Measurements from ENCODE around the gene RNPEPL1.
"Not testable (repeated sequence)": the region's sequence is repeated elsewhere in the genome, so short reads cannot be mapped to it uniquely, and the experiment has no call there.

The RNPEPL1 gene

GRCh38 chr2:240558236-240558761 lies 10.0 kb upstream of the RNPEPL1 start:
- Histone ChIP-seq H3K4me3 (ENCODE audit: low read depth, low read length) (peak overlapping the region; percentile 50), H3K27ac (ENCODE audit: low read depth, low read length) (no peak overlapping the region), H3K9ac (ENCODE audit: low read length) (peak overlapping the region; percentile 34), H3K9me3 (ENCODE audit: control insufficient read depth, insufficient read depth, low read depth, low read length) (no peaks in the 10 kb centered on the region), H3K36me3 (ENCODE audit: control insufficient read depth, insufficient read depth, low read length) (no peaks in the 10 kb centered on the region), H3K4me1 (ENCODE audit: control insufficient read depth, insufficient read depth, low read length) (peaks cover 20% of the 10 kb centered on the region), H3K27me3 (ENCODE audit: control insufficient read depth, insufficient read depth, low read length) (peaks cover 26% of the 10 kb centered on the region)

DNA sequence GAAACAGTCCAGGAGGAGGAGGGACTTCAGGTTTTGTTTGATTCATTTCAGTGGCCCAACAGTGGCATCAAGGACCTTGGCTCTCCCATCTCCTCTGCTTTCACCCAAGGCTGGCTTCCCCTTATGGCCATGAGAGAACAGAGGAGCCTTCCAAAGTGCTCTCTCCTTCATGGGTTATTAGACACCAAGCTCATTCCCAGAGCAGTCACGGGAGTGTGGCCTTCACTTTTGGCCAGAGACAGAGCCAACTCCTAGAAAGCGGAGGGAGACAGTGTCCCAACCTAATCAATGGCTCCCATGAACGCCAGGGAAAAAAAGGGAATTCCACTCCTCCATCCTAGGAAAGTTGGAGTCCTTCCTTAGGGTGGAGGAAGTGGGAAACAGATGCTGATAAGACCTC lies 9.0 kb upstream of the RNPEPL1 start:
- no peaks in the 10 kb centered on the region for H3K36me3 ChIP-seq (ENCODE audit: control insufficient read depth, insufficient read depth, low read length)
- H3K9me3 ChIP-seq (ENCODE audit: control insufficient read depth, insufficient read depth, low read depth, low read length): no peaks in the 10 kb centered on the region
- H3K4me1 ChIP-seq (ENCODE audit: control insufficient read depth, insufficient read depth, low read length): peaks cover 20% of the 10 kb centered on the region
- H3K27ac ChIP-seq (ENCODE audit: low read depth, low read length): no peak overlapping the region
- no peak overlapping the region for H3K4me3 ChIP-seq (ENCODE audit: low read depth, low read length)
- peaks cover 26% of the 10 kb centered on the region for H3K27me3 ChIP-seq (ENCODE audit: control insufficient read depth, insufficient read depth, low read length)
- no peak overlapping the region for H3K9ac ChIP-seq (ENCODE audit: low read length)

GRCh38 chr2:240560084-240560479 lies 8.2 kb upstream of the RNPEPL1 start, which contains the start of gene DUSP28:
DUSP28 (plus strand) TSS chr2:240560357; CDS start chr2:240560685, 328 bp downstream.
- Histone ChIP-seq H3K9ac (ENCODE audit: low read length) (peak within 1 kb of the TSS; percentile 82), H3K4me1 (ENCODE audit: control insufficient read depth, insufficient read depth, low read length) (peaks cover 20% of the 10 kb centered on the region), H3K27ac (ENCODE audit: low read depth, low read length) (peak within 1 kb of the TSS; percentile 87)

DNA sequence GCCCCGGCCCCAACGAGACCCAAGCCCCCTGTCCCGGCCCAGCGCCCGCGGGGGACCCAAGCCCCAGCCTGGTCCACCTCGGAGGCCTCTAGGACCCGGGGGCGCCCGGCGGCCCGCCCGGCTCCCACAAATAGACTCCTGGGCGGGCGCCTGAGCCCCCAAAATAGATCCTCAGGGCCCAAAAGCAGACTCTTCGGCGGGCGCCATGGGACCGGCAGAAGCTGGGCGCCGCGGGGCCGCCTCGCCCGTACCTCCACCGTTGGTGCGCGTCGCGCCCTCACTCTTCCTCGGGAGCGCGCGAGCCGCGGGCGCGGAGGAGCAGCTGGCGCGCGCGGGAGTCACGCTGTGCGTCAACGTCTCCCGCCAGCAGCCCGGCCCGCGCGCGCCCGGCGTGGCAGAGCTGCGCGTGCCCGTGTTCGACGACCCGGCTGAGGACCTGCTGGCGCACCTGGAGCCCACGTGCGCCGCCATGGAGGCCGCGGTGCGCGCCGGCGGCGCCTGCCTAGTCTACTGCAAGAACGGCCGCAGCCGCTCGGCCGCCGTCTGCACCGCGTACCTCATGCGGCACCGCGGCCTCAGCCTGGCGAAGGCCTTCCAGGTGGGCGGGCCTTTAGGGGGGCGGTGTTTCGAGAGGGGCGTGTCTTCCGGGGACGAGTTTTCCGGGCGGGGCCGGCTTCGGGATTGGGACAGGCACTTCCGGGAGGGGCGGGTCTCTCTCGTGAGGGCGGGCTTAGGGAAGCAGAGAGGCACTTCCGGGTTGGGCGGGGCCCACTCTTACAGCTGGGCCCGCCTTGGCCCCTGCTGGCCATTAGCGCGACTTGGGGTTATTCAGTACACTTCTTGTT lies 7.6 kb upstream of the RNPEPL1 start:
- H3K36me3 ChIP-seq (ENCODE audit: control insufficient read depth, insufficient read depth, low read length): no peaks in the 10 kb centered on the region
- peak overlapping the region; percentile 87 for H3K27ac ChIP-seq (ENCODE audit: low read depth, low read length)

More at GRCh38 chr2:240560084-240560479, 8.2 kb upstream of the RNPEPL1 start, which contains the start of gene DUSP28:
- Histone ChIP-seq H3K4me3 (ENCODE audit: low read depth, low read length) (peak within 1 kb of the TSS; percentile 85), H3K36me3 (ENCODE audit: control insufficient read depth, insufficient read depth, low read length) (no peaks in the 10 kb centered on the region), H3K9me3 (ENCODE audit: control insufficient read depth, insufficient read depth, low read depth, low read length) (no peaks in the 10 kb centered on the region), H3K27me3 (ENCODE audit: control insufficient read depth, insufficient read depth, low read length) (peaks cover 26% of the 10 kb centered on the region)

DNA sequence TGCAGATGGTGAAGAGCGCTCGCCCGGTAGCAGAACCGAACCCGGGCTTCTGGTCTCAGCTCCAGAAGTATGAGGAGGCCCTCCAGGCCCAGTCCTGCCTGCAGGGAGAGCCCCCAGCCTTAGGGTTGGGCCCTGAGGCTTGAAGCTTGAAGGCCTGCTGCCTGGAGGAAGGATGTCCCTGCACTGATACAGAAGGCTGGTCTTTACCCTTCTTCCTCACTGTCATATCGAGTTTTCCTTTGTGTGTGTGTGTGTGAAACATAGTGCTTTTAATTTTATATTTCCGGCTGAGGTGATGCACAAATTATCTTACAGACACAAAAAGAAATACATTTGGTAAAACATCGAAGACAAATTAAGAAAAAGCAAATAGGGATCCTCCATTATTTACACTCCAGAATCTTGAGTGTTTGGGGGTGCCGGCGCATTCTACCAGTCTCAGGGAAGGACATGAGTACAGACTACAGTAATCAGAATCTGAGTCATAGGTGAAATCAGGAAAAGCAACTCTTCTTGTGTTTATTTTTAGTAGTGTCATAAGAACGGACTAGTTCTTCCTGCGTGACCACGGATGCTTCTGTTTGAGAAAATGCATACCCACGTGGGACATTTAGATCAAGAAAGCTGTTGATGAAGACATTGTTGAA lies 6.8 kb upstream of the RNPEPL1 start:
- Histone ChIP-seq H3K9me3 (ENCODE audit: control insufficient read depth, insufficient read depth, low read depth, low read length) (no peaks in the 10 kb centered on the region), H3K36me3 (ENCODE audit: control insufficient read depth, insufficient read depth, low read length) (no peaks in the 10 kb centered on the region), H3K9ac (ENCODE audit: low read length) (peak overlapping the region; percentile 74), H3K4me3 (ENCODE audit: low read depth, low read length) (peak overlapping the region; percentile 85), H3K4me1 (ENCODE audit: control insufficient read depth, insufficient read depth, low read length) (peaks cover 32% of the 10 kb centered on the region), H3K27me3 (ENCODE audit: control insufficient read depth, insufficient read depth, low read length) (peaks cover 26% of the 10 kb centered on the region), H3K27ac (ENCODE audit: low read depth, low read length) (0 out of 2 replicates have a peak overlapping the region, but pooled peaks have one; percentile 50)

More for the DNA sequence above, 7.6 kb upstream of the RNPEPL1 start:
- H3K9ac ChIP-seq (ENCODE audit: low read length): peak overlapping the region; percentile 82
- H3K27me3 ChIP-seq (ENCODE audit: control insufficient read depth, insufficient read depth, low read length): peaks cover 26% of the 10 kb centered on the region
- H3K9me3 ChIP-seq (ENCODE audit: control insufficient read depth, insufficient read depth, low read depth, low read length): no peaks in the 10 kb centered on the region
- H3K4me3 ChIP-seq (ENCODE audit: low read depth, low read length): peak overlapping the region; percentile 85
- peaks cover 26% of the 10 kb centered on the region for H3K4me1 ChIP-seq (ENCODE audit: control insufficient read depth, insufficient read depth, low read length)

- not testable (repeated sequence) for H3K9ac ChIP-seq (ENCODE audit: low read length); H3K36me3 ChIP-seq (ENCODE audit: control insufficient read depth, insufficient read depth, low read length); H3K4me3 ChIP-seq (ENCODE audit: low read depth, low read length); H3K9me3 ChIP-seq (ENCODE audit: control insufficient read depth, insufficient read depth, low read depth, low read length); H3K27ac ChIP-seq (ENCODE audit: low read depth, low read length)
- Histone ChIP-seq H3K27me3 (ENCODE audit: control insufficient read depth, insufficient read depth, low read length) (peaks cover 33% of the 10 kb centered on the region), H3K4me1 (ENCODE audit: control insufficient read depth, insufficient read depth, low read length) (peaks cover 43% of the 10 kb centered on the region)
Measured at GRCh38 chr2:240563231-240563630, 5.1 kb upstream of the RNPEPL1 start.

- Histone ChIP-seq H3K36me3 (ENCODE audit: control insufficient read depth, insufficient read depth, low read length) (no peaks in the 10 kb centered on the region), H3K27ac (ENCODE audit: low read depth, low read length) (no peak overlapping the region), H3K4me3 (ENCODE audit: low read depth, low read length) (no peak overlapping the region), H3K9ac (ENCODE audit: low read length) (no peak overlapping the region), H3K27me3 (ENCODE audit: control insufficient read depth, insufficient read depth, low read length) (peaks cover 28% of the 10 kb centered on the region), H3K4me1 (ENCODE audit: control insufficient read depth, insufficient read depth, low read length) (peaks cover 41% of the 10 kb centered on the region), H3K9me3 (ENCODE audit: control insufficient read depth, insufficient read depth, low read depth, low read length) (no peaks in the 10 kb centered on the region)
Measured at GRCh38 chr2:240563951-240564560, 4.2 kb upstream of the RNPEPL1 start.

GRCh38 chr2:240564561-240565332 lies 3.5 kb upstream of the RNPEPL1 start:
- Histone ChIP-seq H3K9ac (ENCODE audit: low read length) (no peak overlapping the region), H3K36me3 (ENCODE audit: control insufficient read depth, insufficient read depth, low read length) (no peaks in the 10 kb centered on the region), H3K4me1 (ENCODE audit: control insufficient read depth, insufficient read depth, low read length) (peaks cover 39% of the 10 kb centered on the region), H3K27ac (ENCODE audit: low read depth, low read length) (no peak overlapping the region), H3K27me3 (ENCODE audit: control insufficient read depth, insufficient read depth, low read length) (peaks cover 28% of the 10 kb centered on the region), H3K4me3 (ENCODE audit: low read depth, low read length) (no peak overlapping the region), H3K9me3 (ENCODE audit: control insufficient read depth, insufficient read depth, low read depth, low read length) (no peaks in the 10 kb centered on the region)

GRCh38 chr2:240565333-240566202 lies 2.7 kb upstream of the RNPEPL1 start:
- no peaks in the 10 kb centered on the region for H3K36me3 ChIP-seq (ENCODE audit: control insufficient read depth, insufficient read depth, low read length)
- H3K4me1 ChIP-seq (ENCODE audit: control insufficient read depth, insufficient read depth, low read length): peaks cover 36% of the 10 kb centered on the region
- H3K9me3 ChIP-seq (ENCODE audit: control insufficient read depth, insufficient read depth, low read depth, low read length): no peaks in the 10 kb centered on the region
- H3K4me3 ChIP-seq (ENCODE audit: low read depth, low read length): peak overlapping the region; percentile 47
- H3K27ac ChIP-seq (ENCODE audit: low read depth, low read length): no peak overlapping the region; the same call in 1 of the 2 replicates
- H3K9ac ChIP-seq (ENCODE audit: low read length): peak overlapping the region; percentile 53
- H3K27me3 ChIP-seq (ENCODE audit: control insufficient read depth, insufficient read depth, low read length): peaks cover 30% of the 10 kb centered on the region
